ENCODE results near the gene TCTN1.

Gene TCTN1

DNA sequence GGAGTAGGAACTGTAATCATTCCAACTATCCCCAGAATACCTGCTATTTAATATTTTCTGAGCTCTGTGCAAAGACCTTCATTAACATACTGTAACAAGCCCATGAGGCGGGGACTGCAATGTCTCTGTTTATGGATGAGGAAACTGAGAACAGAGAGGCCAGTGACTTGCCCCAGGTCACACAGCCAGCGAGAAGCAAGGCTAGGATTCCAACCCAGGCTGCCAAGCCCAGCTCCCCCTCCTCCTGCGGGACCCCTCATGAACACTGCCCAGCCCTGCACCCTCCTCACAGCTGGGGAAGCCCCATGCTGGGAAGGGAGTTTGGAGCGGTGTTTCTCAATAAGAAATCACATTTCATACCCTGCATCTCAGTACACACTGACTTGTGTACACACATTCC, 64.1 kb downstream of the TCTN1 start:
- no peak for DNase-seq (ENCODE audit: low read depth)
- TF ChIP-seq, protein P1, sequence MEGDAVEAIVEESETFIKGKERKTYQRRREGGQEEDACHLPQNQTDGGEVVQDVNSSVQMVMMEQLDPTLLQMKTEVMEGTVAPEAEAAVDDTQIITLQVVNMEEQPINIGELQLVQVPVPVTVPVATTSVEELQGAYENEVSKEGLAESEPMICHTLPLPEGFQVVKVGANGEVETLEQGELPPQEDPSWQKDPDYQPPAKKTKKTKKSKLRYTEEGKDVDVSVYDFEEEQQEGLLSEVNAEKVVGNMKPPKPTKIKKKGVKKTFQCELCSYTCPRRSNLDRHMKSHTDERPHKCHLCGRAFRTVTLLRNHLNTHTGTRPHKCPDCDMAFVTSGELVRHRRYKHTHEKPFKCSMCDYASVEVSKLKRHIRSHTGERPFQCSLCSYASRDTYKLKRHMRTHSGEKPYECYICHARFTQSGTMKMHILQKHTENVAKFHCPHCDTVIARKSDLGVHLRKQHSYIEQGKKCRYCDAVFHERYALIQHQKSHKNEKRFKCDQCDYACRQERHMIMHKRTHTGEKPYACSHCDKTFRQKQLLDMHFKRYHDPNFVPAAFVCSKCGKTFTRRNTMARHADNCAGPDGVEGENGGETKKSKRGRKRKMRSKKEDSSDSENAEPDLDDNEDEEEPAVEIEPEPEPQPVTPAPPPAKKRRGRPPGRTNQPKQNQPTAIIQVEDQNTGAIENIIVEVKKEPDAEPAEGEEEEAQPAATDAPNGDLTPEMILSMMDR (conservative IDR thresholded peaks at IDR 0.05; ENCODE audit: control insufficient read depth, insufficient read depth, low read depth, low read length): no peak
- H3K4me3 ChIP-seq (ENCODE audit: control insufficient read depth, low read depth, low read length): no peak overlapping the region

DNA sequence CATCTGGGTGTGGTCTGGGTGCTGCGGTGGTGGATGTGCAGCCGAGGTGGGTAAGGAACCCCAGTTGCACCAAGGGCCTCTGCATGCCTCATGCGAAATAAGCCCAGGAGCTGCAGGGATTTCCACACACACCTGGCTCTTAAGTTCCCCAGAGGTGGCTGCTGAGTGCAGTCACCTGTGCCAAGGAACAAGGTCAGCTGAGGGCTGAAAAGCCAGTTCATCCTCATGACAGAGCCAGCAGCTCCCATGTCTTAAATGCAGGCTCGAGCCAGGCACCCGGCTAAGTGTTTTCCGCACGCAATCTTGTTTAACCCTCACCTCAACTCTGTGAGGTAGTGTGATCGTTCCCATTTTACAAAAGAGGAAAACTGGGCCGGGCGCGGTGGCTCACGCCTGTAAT, 65.3 kb downstream of the TCTN1 start:
- TF ChIP-seq, protein P1 (conservative IDR thresholded peaks at IDR 0.05; ENCODE audit: control insufficient read depth, insufficient read depth, low read depth, low read length): no peak
- H3K4me3 ChIP-seq (ENCODE audit: control insufficient read depth, low read depth, low read length): no peak overlapping the region
- DNase-seq (ENCODE audit: low read depth): no peak

- TF ChIP-seq, protein P1 (conservative IDR thresholded peaks at IDR 0.05; ENCODE audit: control insufficient read depth, insufficient read depth, low read depth, low read length): no peak
Observed at GRCh38 chr12:110680032-110680431, 66.1 kb downstream of the TCTN1 start.

DNA sequence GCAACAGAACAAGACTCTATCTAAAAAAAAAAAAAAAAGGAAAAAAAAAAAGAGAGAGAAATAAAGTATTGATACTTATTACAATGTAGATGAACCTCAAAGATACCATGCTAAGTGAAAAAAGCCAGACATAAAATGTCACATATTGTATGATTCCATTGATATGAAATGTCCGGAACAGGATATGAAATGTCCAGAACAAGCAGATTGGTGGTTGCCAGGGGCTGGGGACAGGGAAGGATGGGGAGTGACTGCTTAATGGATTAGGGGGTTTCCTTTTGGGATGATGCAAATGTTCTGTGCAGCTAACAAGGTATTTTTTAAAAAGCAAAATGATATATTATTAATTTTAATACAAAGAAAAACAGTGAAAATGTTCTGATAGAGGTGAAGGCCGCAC, 70.0 kb downstream of the TCTN1 start:
- H3K4me3 ChIP-seq (ENCODE audit: control insufficient read depth, low read depth, low read length): no peak overlapping the region
- no peak for DNase-seq (ENCODE audit: low read depth)
- TF ChIP-seq, protein P1 (conservative IDR thresholded peaks at IDR 0.05; ENCODE audit: control insufficient read depth, insufficient read depth, low read depth, low read length): no peak

More at GRCh38 chr12:110680032-110680431, 66.1 kb downstream of the TCTN1 start:
- no peak for DNase-seq (ENCODE audit: low read depth)
- H3K4me3 ChIP-seq (ENCODE audit: control insufficient read depth, low read depth, low read length): no peak overlapping the region

DNA sequence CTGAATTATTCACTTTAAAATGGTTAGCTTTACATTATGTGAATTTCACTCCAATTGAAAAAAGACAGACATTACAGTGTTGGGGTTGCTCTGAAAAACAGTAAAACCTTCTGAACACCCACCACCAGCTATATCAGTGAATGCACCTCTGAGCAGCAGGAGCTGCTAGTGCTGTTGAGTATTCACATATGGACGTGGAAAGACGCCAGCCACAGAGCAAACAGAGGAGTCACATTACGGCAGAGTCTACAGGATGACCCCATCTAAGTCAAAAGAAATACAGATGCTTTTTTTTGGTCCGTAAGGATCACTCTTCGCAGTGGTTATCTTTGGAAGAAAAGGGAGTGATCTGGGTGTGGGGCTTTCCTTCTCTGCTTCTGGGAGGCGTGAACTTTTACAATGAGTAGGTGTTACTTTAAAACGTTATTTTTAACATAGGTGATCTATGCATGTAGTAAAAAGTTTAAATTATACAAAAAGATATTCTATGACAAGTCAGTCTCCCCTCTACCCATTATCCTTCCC, 70.4 kb downstream of the TCTN1 start:
- TF ChIP-seq, protein P1 (conservative IDR thresholded peaks at IDR 0.05; ENCODE audit: control insufficient read depth, insufficient read depth, low read depth, low read length): no peak
- DNase-seq (ENCODE audit: low read depth): no peak
- no peak overlapping the region for H3K4me3 ChIP-seq (ENCODE audit: control insufficient read depth, low read depth, low read length)

DNA sequence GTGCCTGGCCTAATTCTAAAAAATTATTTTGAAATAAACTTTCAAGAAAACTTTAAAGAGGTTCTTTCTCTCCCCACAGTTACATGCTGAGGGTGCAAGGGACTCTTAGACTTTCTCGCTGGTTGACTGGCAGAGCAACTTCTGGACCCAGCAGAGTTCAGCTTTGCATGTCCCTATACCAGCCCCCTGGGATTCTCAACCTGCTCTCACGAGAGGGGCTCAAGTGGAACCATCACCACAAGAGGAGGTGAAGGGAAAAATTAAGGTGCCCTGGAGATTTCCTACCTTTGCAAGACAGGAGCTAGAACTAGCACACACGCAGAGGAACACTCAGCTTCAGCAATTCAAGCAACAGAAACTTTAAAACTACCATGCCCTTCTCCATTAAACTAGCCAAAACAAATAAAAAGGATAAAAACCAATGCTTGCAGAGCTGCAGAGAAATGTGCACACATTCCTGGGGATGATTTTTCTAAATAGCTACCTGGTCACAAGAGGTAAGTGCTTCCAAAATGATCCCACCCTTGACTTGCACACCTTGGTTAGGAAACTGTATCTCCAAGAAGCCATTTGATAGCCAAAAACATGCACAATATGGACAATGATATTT, 72.5 kb downstream of the TCTN1 start:
- TF ChIP-seq, protein P1 (conservative IDR thresholded peaks at IDR 0.05; ENCODE audit: control insufficient read depth, insufficient read depth, low read depth, low read length): no peak
- DNase-seq (ENCODE audit: low read depth): no peak
- no peak overlapping the region for H3K4me3 ChIP-seq (ENCODE audit: control insufficient read depth, low read depth, low read length)
